Measurements from ENCODE around the gene KRT85.

Gene KRT85

GRCh38 chr12:52356762-52357580 lies 10.3 kb downstream of the KRT85 start:
- DNase-seq (ENCODE audit: low read depth) = no peak
- no peak for TF ChIP-seq CTCF (IDR thresholded peaks at IDR 0.05; ENCODE audit: control insufficient read depth, insufficient read depth, low read depth, low read length, missing control alignments)
- no peak overlapping the region for H3K4me3 ChIP-seq (ENCODE audit: control insufficient read depth, low read depth, low read length)

GRCh38 chr12:52356031-52356761 lies 11.1 kb downstream of the KRT85 start:
- DNase-seq (ENCODE audit: low read depth) = no peak
- no peak overlapping the region for H3K4me3 ChIP-seq (ENCODE audit: control insufficient read depth, low read depth, low read length)
- no peak for TF ChIP-seq CTCF (IDR thresholded peaks at IDR 0.05; ENCODE audit: control insufficient read depth, insufficient read depth, low read depth, low read length, missing control alignments)

- no peak for TF ChIP-seq CTCF (IDR thresholded peaks at IDR 0.05; ENCODE audit: control insufficient read depth, insufficient read depth, low read depth, low read length, missing control alignments)
- no peak for DNase-seq (ENCODE audit: low read depth)
- H3K4me3 ChIP-seq (ENCODE audit: control insufficient read depth, low read depth, low read length) = no peak overlapping the region
These were observed 12.1 kb downstream of the KRT85 start for GRCh38 chr12:52355176-52355575.

GRCh38 chr12:52354200-52354599 lies 13.1 kb downstream of the KRT85 start:
- no peak for DNase-seq (ENCODE audit: low read depth)
- no peak overlapping the region for H3K4me3 ChIP-seq (ENCODE audit: control insufficient read depth, low read depth, low read length)
- no peak for TF ChIP-seq CTCF (IDR thresholded peaks at IDR 0.05; ENCODE audit: control insufficient read depth, insufficient read depth, low read depth, low read length, missing control alignments)

- no peak for TF ChIP-seq CTCF (IDR thresholded peaks at IDR 0.05; ENCODE audit: control insufficient read depth, insufficient read depth, low read depth, low read length, missing control alignments)
- DNase-seq (ENCODE audit: low read depth) = no peak
- no peak overlapping the region for H3K4me3 ChIP-seq (ENCODE audit: control insufficient read depth, low read depth, low read length)
These were observed 13.5 kb downstream of the KRT85 start for GRCh38 chr12:52353766-52354165.

GRCh38 chr12:52352951-52353350 lies 14.3 kb downstream of the KRT85 start:
- no peak overlapping the region for H3K4me3 ChIP-seq (ENCODE audit: control insufficient read depth, low read depth, low read length)
- DNase-seq (ENCODE audit: low read depth) = no peak
- TF ChIP-seq CTCF (IDR thresholded peaks at IDR 0.05; ENCODE audit: control insufficient read depth, insufficient read depth, low read depth, low read length, missing control alignments) = no peak

Measured in AG09309 (cell line).